Endothelial cell of umbilical vein (primary cell): Measurements from ENCODE around the gene PPP6R1.

ENCODE experiments used
- CTCF ChIP-seq, 2 donors: IDR thresholded peaks; 1 replicate in 1 of 2; 2 replicates in 1 of 2; pipeline ENCODE4 v1.5.1; 2011; ENCODE audit warnings: low read length in 2 of 2, mild to moderate bottlenecking in 2 of 2, moderate library complexity in 2 of 2, control low read depth in 1 of 2, inconsistent platforms in 1 of 2, low read depth in 1 of 2; ENCODE audit not compliant: insufficient read depth in 1 of 2; ENCODE audit errors: extremely low read depth in 1 of 2
- EZH2 ChIP-seq: IDR thresholded peaks from 2 replicates; pipeline ENCODE4 v1.6.1; 2012; ENCODE audit warnings: borderline replicate concordance, low read depth, mild to moderate bottlenecking, moderate library complexity, low read length, inconsistent platforms; ENCODE audit not compliant: severe bottlenecking
- MAX ChIP-seq: IDR thresholded peaks from 2 replicates; pipeline ENCODE4 v1.6.1; 2011; ENCODE audit not compliant: insufficient read depth, insufficient read length
- POLR2A ChIP-seq: IDR thresholded peaks from 2 replicates; pipeline ENCODE4 v1.6.1; 2012; ENCODE audit warnings: low read depth, mild to moderate bottlenecking, control low read depth, low read length
- POLR2AphosphoS5 ChIP-seq: IDR thresholded peaks from 2 replicates; pipeline ENCODE4 v1.6.1; 2012; ENCODE audit warnings: low read depth, mild to moderate bottlenecking, control low read depth, low read length, moderate library complexity; ENCODE audit not compliant: insufficient read depth

GRCh38 chr19:55283548-55284377 is 24.9 kb upstream of the PPP6R1 start, which contains the start of gene BRSK1:
- TF ChIP-seq CTCF (IDR thresholded peaks at IDR 0.05; ENCODE audit: extremely low read depth in 1 of 2, insufficient read depth in 1 of 2, low read depth in 1 of 2, low read length in 2 of 2) (no peak), POLR2A (no peak), POLR2AphosphoS5 (no peak), MAX (no peak), EZH2 (peak; percentile 58)
